GM19023 (cell line): Measurements from ENCODE around the gene RETREG2.
A peak's percentile ranks its signal among the peaks of the same experiment; 100 is the strongest.

ENCODE experiments used
- ATAC-seq: cut with Tn5 transposase; IDR thresholded peaks from one replicate; pipeline ENCODE4 v1.9.1; 2021; ENCODE audit warnings: mild to moderate bottlenecking, moderate library complexity; ENCODE audit not compliant: unreplicated experiment

RETREG2 gene

GRCh38 chr2:219168526-219168925 lies 9.5 kb upstream of the RETREG2 start:
- no peak for ATAC-seq

- no peak for ATAC-seq
Observed at GRCh38 chr2:219168932-219169331, 9.1 kb upstream of the RETREG2 start.

- ATAC-seq: no peak
Observed at GRCh38 chr2:219169930-219170654, 8.0 kb upstream of the RETREG2 start, which contains the start of gene SLC23A3. Gene SLC23A3, minus strand, starts transcription at chr2:219170029. Its CDS starts 45 bp downstream, at chr2:219169984.

DNA sequence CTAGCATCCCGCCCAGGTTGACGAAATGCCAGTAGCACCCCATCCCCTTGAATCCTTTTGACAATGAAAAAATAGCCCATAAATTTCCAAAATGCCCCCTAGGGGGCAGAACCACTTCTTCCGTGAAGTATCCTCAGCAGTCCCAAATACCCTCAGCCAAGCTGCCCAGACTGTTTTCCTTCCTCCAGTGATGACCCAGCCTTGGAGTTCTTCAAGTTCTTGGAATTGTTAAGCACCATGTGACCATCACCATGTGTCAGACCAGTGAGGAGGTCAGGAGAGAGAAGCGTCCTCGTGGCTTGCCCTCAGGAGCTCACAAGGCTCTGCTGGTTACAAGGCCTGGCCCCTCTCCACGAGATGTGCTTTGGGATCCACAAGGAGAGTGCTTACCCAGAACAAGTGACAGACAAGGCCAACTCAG lies 6.8 kb upstream of the RETREG2 start:
- ATAC-seq: no peak

GRCh38 chr2:219172231-219173154 lies 5.6 kb upstream of the RETREG2 start:
- ATAC-seq: no peak

DNA sequence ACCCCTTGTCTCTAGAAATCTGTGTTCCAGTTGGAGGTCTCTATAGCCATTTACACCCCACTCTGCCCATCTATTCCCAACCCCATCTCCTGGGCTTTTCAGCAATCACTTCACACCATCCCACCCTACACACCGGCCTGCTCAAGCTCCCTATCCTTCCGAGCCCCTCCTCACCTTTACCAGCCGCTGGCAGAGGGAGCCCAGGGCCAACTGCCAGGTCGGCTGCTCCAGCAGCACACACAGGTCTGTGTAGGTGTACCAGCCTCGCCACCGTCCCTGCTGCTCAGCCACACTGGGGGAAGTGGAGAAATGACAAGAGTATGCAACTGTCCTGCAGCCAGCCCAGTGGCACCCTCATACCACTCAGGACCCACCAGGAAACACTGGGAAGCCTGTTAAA lies 4.9 kb upstream of the RETREG2 start:
- ATAC-seq: no peak

GRCh38 chr2:219174146-219174545 lies 3.9 kb upstream of the RETREG2 start:
- no peak for ATAC-seq

GRCh38 chr2:219174801-219175200 lies 3.3 kb upstream of the RETREG2 start:
- ATAC-seq: no peak

DNA sequence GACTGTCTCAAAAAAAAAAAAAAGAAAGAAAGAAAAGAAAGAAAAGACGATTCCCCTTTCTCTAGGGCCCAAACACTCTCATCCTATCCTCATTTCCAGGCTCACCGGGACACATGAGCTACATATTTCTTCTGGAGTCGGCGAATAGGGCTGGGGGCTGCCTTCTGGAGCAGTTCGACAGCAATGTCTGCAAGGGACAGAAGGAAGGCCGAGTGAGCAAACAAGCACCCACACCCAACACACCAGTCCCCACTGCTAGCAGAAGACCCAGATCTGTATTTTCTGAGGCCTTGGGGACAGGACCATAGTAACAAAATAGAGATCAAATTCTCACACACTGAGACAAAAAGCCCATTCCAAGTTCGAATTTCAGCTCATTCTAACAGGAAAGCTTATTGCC lies 2.6 kb upstream of the RETREG2 start:
- ATAC-seq: no peak

GRCh38 chr2:219175928-219176817 lies 1.9 kb upstream of the RETREG2 start:
- ATAC-seq: peak; percentile 27

GRCh38 chr2:219176818-219177551 lies 1.1 kb upstream of the RETREG2 start, which contains the start of gene CNPPD1:
Gene CNPPD1, minus strand, starts transcription at chr2:219176925. Its CDS starts 97 bp downstream, at chr2:219176828.
- peak; percentile 78 for ATAC-seq

GRCh38 chr2:219178377-219179175 lies 501 bp downstream of the RETREG2 start:
- ATAC-seq: peak; percentile 21

DNA sequence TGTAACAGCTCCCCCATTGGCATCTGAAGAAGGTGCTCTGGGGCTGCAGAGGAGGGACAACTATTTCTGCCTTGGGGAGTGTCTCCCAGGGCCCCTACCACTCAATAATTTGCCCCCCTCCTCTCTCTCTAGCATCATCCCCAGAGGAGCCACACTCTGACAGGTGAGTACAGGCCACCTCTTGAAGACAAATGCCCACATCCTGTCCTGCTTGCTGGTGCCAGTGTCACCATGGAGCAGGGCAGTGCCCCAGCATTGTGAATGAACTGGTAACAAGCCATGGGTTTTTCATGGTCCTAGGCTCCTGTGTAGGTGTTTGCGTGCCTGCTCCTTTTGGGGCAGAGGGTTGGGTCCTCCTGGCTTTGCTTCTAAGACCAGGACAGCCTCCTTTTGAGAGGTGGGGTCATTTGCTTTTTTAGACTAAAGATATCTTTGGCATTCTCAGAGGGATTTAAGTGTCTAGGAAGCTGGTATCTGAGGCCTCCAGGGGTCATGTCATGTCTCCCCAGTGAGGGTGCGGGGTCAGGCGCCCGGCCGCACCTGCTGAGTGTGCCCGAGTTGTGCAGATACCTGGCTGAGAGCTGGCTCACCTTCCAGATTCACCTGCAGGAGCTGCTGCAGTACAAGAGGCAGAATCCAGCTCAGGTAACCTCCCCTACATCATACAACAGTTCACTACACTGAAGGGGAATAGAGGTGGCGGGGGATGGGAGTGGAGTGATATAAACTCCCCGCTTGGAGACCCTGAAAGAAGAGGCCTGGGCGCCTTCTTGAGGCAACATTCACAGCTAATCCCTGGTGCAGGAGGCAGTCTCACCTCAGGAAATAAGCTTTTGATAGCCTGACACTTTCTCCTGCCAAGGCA lies 1.8 kb downstream of the RETREG2 start:
- no peak for ATAC-seq

GRCh38 chr2:219180961-219181360 lies 2.9 kb downstream of the RETREG2 start:
- no peak for ATAC-seq

- no peak for ATAC-seq
Observed at GRCh38 chr2:219181531-219181930, 3.5 kb downstream of the RETREG2 start.

DNA sequence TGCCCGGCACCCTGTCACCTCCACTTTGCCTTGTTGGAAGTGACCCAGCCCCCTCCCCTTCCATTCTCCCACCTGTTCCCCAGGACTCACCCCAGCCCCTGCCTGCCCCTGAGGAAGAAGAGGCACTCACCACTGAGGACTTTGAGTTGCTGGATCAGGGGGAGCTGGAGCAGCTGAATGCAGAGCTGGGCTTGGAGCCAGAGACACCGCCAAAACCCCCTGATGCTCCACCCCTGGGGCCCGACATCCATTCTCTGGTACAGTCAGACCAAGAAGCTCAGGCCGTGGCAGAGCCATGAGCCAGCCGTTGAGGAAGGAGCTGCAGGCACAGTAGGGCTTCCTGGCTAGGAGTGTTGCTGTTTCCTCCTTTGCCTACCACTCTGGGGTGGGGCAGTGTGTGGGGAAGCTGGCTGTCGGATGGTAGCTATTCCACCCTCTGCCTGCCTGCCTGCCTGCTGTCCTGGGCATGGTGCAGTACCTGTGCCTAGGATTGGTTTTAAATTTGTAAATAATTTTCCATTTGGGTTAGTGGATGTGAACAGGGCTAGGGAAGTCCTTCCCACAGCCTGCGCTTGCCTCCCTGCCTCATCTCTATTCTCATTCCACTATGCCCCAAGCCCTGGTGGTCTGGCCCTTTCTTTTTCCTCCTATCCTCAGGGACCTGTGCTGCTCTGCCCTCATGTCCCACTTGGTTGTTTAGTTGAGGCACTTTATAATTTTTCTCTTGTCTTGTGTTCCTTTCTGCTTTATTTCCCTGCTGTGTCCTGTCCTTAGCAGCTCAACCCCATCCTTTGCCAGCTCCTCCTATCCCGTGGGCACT lies 4.5 kb downstream of the RETREG2 start:
- ATAC-seq: no peak

DNA sequence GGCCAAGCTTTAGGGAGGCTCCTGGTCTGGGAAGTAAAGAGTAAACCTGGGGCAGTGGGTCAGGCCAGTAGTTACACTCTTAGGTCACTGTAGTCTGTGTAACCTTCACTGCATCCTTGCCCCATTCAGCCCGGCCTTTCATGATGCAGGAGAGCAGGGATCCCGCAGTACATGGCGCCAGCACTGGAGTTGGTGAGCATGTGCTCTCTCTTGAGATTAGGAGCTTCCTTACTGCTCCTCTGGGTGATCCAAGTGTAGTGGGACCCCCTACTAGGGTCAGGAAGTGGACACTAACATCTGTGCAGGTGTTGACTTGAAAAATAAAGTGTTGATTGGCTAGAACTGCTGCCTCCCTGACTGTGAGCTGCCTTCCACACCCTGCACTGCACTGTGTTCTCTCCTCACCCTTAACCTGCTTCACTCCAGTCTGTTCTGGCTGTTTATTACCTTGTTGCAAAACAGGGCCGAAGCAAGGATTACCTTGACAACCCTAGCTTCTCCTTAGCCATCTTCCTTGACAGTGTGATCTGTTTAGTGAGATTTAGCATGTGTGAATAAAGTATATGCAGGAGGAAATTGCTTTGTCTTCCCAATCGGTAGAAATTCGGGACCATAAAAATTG lies 5.2 kb downstream of the RETREG2 start:
- no peak for ATAC-seq
